ENCODE results near the gene SBF2.

- no peak for TF ChIP-seq POLR2A (IDR thresholded peaks at IDR 0.05)
- no peak for TF ChIP-seq CTCF (IDR thresholded peaks at IDR 0.05)
- TF ChIP-seq EP300 (IDR thresholded peaks at IDR 0.05) = no peak
- TF ChIP-seq POLR2AphosphoS5 (IDR thresholded peaks at IDR 0.05) = no peak
These were observed 555.9 kb downstream of the SBF2 start for GRCh38 chr11:9738116-9738515.

Data from gastroesophageal sphincter (tissue), 3 donors.